GM12878 (cell line): ENCODE measurements around the gene PIMREG. TPM values are rescaled to one million over a fixed set of nuclear protein-coding genes. Genes with fewer than 3 reads are reported as not detected.

Source experiments
- CUX1 ChIP-seq: IDR thresholded peaks from 2 replicates; pipeline ENCODE4 v1.6.1; 2012; ENCODE audit warnings: improper control_type of control experiment, low read depth, low read length; ENCODE audit not compliant: insufficient replicate concordance
- KLF5 ChIP-seq: fragments of 450-650 bp; IDR thresholded peaks from 2 replicates; pipeline ENCODE4 v1.6.1; 2014; ENCODE audit warnings: mild to moderate bottlenecking; ENCODE audit not compliant: partially characterized antibody
- RCOR1 ChIP-seq: conservative IDR thresholded peaks from 2 replicates; pipeline ENCODE4 v1.6.1; 2012; ENCODE audit warnings: low read depth, low read length, improper control_type of control experiment
- RUNX3 ChIP-seq: IDR thresholded peaks from 2 replicates; pipeline ENCODE4 v1.6.1; 2012; ENCODE audit warnings: low read length, inconsistent platforms
- ZBTB4 ChIP-seq: fragments of 450-650 bp; formaldehyde crosslinking; IDR thresholded peaks from 2 replicates; pipeline ENCODE4 v1.4.0; 2022; ENCODE audit warnings: mild to moderate bottlenecking, moderate library complexity
- polyA plus RNA-seq, 11 experiments: library from polyadenylated mRNA; depleted of rRNA in 4 of 11; unstranded in 6 of 11; stranded (reverse) in 5 of 11; fragments of >200 nt; fragmentation: Nextera tagmentation in 4 of 11; fragmentation: Illumina TruSeq in 1 of 11; extraction: Ambion mirVana in 4 of 11; extraction: Trizol in 1 of 11; gene quantifications; 1 replicate in 1 of 11; 2 replicates in 10 of 11; pipeline versions ENCODE4 v1.2.1 to v1.2.3, GENCODE V29; 2011 to 2016; ENCODE audit warnings: inconsistent platforms in 2 of 11, missing spikeins in 2 of 11, low read depth in 1 of 11
- total RNA-seq, 4 experiments: library from RNA; depleted of rRNA in 3 of 4; stranded (reverse); fragments of >200 nt in 3 of 4; fragmentation: Illumina TruSeq in 1 of 4; extraction: Trizol in 1 of 4; gene quantifications; 2 replicates each; pipeline versions ENCODE4 v1.2.1 to v1.2.3, GENCODE V29; 2013 to 2021

Gene PIMREG
- total and polyA plus RNA-seq, 10 of the 15 experiments (the other 5 are each of a cell fraction or from before 2014, with no cell fraction given): 2.8 to 35.8 (median 25.2) TPM

- TF ChIP-seq ZBTB4 (CRISPR knock-in tag) (no peak), KLF5 (no peak), RUNX3 (no peak), CUX1 (no peak), RCOR1 (no peak)
- TF ChIP-seq, all 136 proteins: peak for 0
Measured at GRCh38 chr17:6446516-6447100, 2.4 kb downstream of the PIMREG start (continued).
